Mammary epithelial cell (primary cell): ENCODE measurements around the gene RRM1.

ENCODE experiments used
- EZH2 ChIP-seq: IDR thresholded peaks from 2 replicates; pipeline ENCODE4 v1.6.1; 2012; ENCODE audit warnings: low read length, inconsistent platforms, borderline replicate concordance
- TF ChIP-seq, protein P1 (sequence below), 2 donors: IDR thresholded peaks in 1 of 2; conservative IDR thresholded peaks in 1 of 2; 2 replicates each; pipeline ENCODE4 v1.5.1; 2011 to 2012; ENCODE audit warnings: inconsistent platforms in 2 of 2, low read length in 2 of 2, mild to moderate bottlenecking in 2 of 2, control low read depth in 1 of 2, low read depth in 1 of 2; ENCODE audit not compliant: insufficient read depth in 1 of 2; ENCODE audit errors: extremely low read depth in 1 of 2

GRCh38 chr11:4095509-4096230 is 1.1 kb downstream of the RRM1 start:
- no peak for TF ChIP-seq EZH2
- TF ChIP-seq, protein P1, sequence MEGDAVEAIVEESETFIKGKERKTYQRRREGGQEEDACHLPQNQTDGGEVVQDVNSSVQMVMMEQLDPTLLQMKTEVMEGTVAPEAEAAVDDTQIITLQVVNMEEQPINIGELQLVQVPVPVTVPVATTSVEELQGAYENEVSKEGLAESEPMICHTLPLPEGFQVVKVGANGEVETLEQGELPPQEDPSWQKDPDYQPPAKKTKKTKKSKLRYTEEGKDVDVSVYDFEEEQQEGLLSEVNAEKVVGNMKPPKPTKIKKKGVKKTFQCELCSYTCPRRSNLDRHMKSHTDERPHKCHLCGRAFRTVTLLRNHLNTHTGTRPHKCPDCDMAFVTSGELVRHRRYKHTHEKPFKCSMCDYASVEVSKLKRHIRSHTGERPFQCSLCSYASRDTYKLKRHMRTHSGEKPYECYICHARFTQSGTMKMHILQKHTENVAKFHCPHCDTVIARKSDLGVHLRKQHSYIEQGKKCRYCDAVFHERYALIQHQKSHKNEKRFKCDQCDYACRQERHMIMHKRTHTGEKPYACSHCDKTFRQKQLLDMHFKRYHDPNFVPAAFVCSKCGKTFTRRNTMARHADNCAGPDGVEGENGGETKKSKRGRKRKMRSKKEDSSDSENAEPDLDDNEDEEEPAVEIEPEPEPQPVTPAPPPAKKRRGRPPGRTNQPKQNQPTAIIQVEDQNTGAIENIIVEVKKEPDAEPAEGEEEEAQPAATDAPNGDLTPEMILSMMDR (conservative IDR thresholded peaks at IDR 0.05 in 1 of 2, IDR thresholded peaks at IDR 0.05 in 1 of 2; ENCODE audit: extremely low read depth in 1 of 2, insufficient read depth in 1 of 2, low read depth in 1 of 2, low read length in 2 of 2): peak in 1 of 2 donors; percentile 9
